Liver (tissue), 9 donors: ENCODE results near the gene ART3. TPM values are rescaled to one million over a fixed set of nuclear protein-coding genes. Genes with fewer than 3 reads are reported as not detected.

Experiments used
- DNase-seq: peaks from one replicate; pipeline ENCODE4 v3.0.0-alpha.2; 2017; ENCODE audit warnings: low spot score
- H3K27ac ChIP-seq, 2 donors: one replicate each; pipeline ENCODE4 v1.7.0; 2013; ENCODE audit warnings: inconsistent platforms in 2 of 2, low read length in 2 of 2, control low read depth in 1 of 2, low read depth in 1 of 2, mild to moderate bottlenecking in 1 of 2
- H3K27me3 ChIP-seq, 4 donors: one replicate each; pipeline versions ENCODE4 v1.6.1 to v1.7.0; 2013; ENCODE audit warnings: low read length in 3 of 4, inconsistent platforms in 1 of 4, mild to moderate bottlenecking in 1 of 4, moderate library complexity in 1 of 4; ENCODE audit not compliant: control insufficient read depth in 4 of 4, insufficient read depth in 4 of 4
- H3K36me3 ChIP-seq, 4 donors: one replicate each; pipeline versions ENCODE4 v1.6.1 to v1.7.0; 2013; ENCODE audit warnings: low read length in 3 of 4, mild to moderate bottlenecking in 3 of 4, low read depth in 1 of 4, moderate library complexity in 1 of 4; ENCODE audit not compliant: control insufficient read depth in 4 of 4, insufficient read depth in 3 of 4
- H3K4me1 ChIP-seq, 4 donors: one replicate each; pipeline versions ENCODE4 v1.6.1 to v1.7.0; 2013; ENCODE audit warnings: low read length in 3 of 4, mild to moderate bottlenecking in 3 of 4, moderate library complexity in 1 of 4; ENCODE audit not compliant: control insufficient read depth in 4 of 4, insufficient read depth in 4 of 4
- H3K4me3 ChIP-seq, 3 donors: one replicate each; pipeline versions ENCODE4 v1.6.1 to v1.7.0; 2013; ENCODE audit warnings: low read length in 3 of 3, control low read depth in 1 of 3, low read depth in 1 of 3, mild to moderate bottlenecking in 1 of 3
- H3K9ac ChIP-seq, 2 donors: one replicate each; pipeline ENCODE4 v1.7.0; 2013; ENCODE audit warnings: low read length in 2 of 2, mild to moderate bottlenecking in 2 of 2, moderate library complexity in 2 of 2, control low read depth in 1 of 2, low read depth in 1 of 2
- H3K9me3 ChIP-seq, 4 donors: one replicate each; pipeline versions ENCODE4 v1.6.1 to v1.7.0; 2013; ENCODE audit warnings: low read length in 3 of 4; ENCODE audit not compliant: control insufficient read depth in 4 of 4
- EGR1 ChIP-seq, 2 donors: IDR thresholded peaks; 2 replicates each; pipeline ENCODE4 v1.6.1; 2016 to 2018; ENCODE audit warnings: antibody characterized with exemption in 2 of 2, low read depth in 2 of 2
- FOXA1 ChIP-seq: IDR thresholded peaks from 2 replicates; pipeline ENCODE4 v1.6.1; 2016; ENCODE audit warnings: antibody characterized with exemption
- FOXA2 ChIP-seq: IDR thresholded peaks from 2 replicates; pipeline ENCODE4 v1.6.1; 2016; ENCODE audit warnings: antibody characterized with exemption
- GABPA ChIP-seq, 2 donors: IDR thresholded peaks in 1 of 2; conservative IDR thresholded peaks in 1 of 2; 2 replicates each; pipeline ENCODE4 v1.6.1; 2016; ENCODE audit warnings: antibody characterized with exemption in 2 of 2, mild to moderate bottlenecking in 1 of 2, moderate library complexity in 1 of 2
- HNF4G ChIP-seq: IDR thresholded peaks from 2 replicates; pipeline ENCODE4 v1.6.1; 2016; ENCODE audit warnings: antibody characterized with exemption
- JUND ChIP-seq, 2 donors: IDR thresholded peaks; 2 replicates each; pipeline ENCODE4 v1.6.1; 2016; ENCODE audit warnings: antibody characterized with exemption in 2 of 2
- NR2F2 ChIP-seq: IDR thresholded peaks from 2 replicates; pipeline ENCODE4 v1.6.1; 2016; ENCODE audit warnings: antibody characterized with exemption
- RAD21 ChIP-seq, 2 donors: IDR thresholded peaks; 2 replicates each; pipeline ENCODE4 v1.6.1; 2016; ENCODE audit warnings: antibody characterized with exemption in 2 of 2, mild to moderate bottlenecking in 2 of 2
- RXRA ChIP-seq, 2 donors: IDR thresholded peaks; 2 replicates each; pipeline ENCODE4 v1.6.1; 2017 to 2018; ENCODE audit warnings: antibody characterized with exemption in 2 of 2, mild to moderate bottlenecking in 1 of 2
- TAF1 ChIP-seq: conservative IDR thresholded peaks from 2 replicates; pipeline ENCODE4 v1.6.1; 2016; ENCODE audit warnings: antibody characterized with exemption, mild to moderate bottlenecking
- YY1 ChIP-seq: IDR thresholded peaks from 2 replicates; pipeline ENCODE4 v1.6.1; 2016; ENCODE audit warnings: antibody characterized with exemption, mild to moderate bottlenecking
- WGBS: extraction: QIAGEN DNeasy Blood & Tissue Kit; methylation state at CpG from one replicate; pipeline ENCODE4 v1.1.7; 2013; 5-methylcytosine and 5-hydroxymethylcytosine counted together
- polyA plus RNA-seq, 2 donors: library from polyadenylated mRNA; stranded (reverse) in 1 of 2; unstranded in 1 of 2; fragments of 200-250 nt in 1 of 2; fragments of >200 nt in 1 of 2; fragmentation: Nextera tagmentation in 1 of 2; extraction: Ambion mirVana in 1 of 2; gene quantifications; one replicate each; pipeline versions ENCODE4 v1.2.1 to v1.2.3, GENCODE V29; 2013 to 2015
- total RNA-seq, 2 donors: library from RNA; depleted of rRNA; stranded (reverse); fragments of >200 nt; gene quantifications; one replicate each; pipeline ENCODE4 v1.2.3, GENCODE V29; 2014
- TF ChIP-seq, protein P1 (sequence below): IDR thresholded peaks from 2 replicates; pipeline ENCODE4 v1.6.1; 2016; ENCODE audit warnings: antibody characterized with exemption
- TF ChIP-seq, protein P2 (sequence below): IDR thresholded peaks from 2 replicates; pipeline ENCODE4 v1.6.1; 2016; ENCODE audit warnings: antibody characterized with exemption
- TF ChIP-seq, protein P3 (sequence below): IDR thresholded peaks from 2 replicates; pipeline ENCODE4 v1.6.1; 2016; ENCODE audit warnings: antibody characterized with exemption, mild to moderate bottlenecking
- TF ChIP-seq, protein P4 (sequence below): IDR thresholded peaks from 2 replicates; pipeline ENCODE4 v1.6.1; 2016; ENCODE audit warnings: antibody characterized with exemption
- TF ChIP-seq, protein P5 (sequence below): fragments of 150-350 bp; IDR thresholded peaks from 2 replicates; pipeline ENCODE4 v1.5.1; 2017; ENCODE audit warnings: improper control_type of control experiment, low read depth, low read length; ENCODE audit not compliant: missing input control
- donor health status: healthy.
- donor health status: healthy.
- donor health status: healthy.
- donor health status: healthy.
- donor health status: healthy.

The ART3 gene
- total and polyA plus RNA-seq, 4 donors: 0.08 TPM; not detected in 3

DNA sequence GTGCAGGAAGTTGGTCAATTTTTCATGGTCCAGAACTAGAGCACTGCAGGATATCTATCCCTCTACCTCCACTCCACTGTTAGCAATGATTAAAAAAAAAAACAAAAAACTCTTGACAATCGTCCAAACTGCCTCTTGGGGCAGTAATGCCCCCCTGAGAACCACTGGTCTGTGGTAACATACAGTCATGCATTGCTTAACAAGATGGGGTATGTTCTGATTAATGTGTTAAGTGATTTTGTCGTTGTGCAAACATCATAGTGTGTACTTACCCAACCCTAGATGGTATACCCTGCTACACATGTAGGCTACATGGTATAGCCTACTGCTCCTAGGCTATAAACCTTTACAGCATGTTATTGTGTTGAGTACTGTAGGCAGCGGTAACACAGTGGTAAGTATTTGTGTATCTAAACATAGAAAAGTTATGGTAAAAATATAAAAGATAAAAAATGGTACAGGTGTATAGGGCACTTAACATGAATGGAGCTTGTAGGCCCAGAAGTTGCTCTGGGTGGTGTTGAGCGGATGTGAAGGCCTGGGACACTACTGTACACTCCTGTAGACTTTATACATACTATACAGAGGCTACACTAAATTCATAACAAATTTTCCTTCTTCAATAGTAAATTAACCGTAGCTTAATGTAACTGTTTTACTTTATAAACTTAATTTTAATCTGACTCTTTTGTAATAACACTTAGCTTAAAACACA lies 34.1 kb downstream of the ART3 start:
- Histone ChIP-seq H3K9me3 (no peaks in the 10 kb centered on the region), H3K4me3 (no peak overlapping the region), H3K27ac (no peak overlapping the region), H3K4me1 (no peaks in the 10 kb centered on the region), H3K36me3 (peaks cover 0 to 10% (median 7%) of the 10 kb centered on the region in 4 donors), H3K9ac (no peak overlapping the region), H3K27me3 (no peaks in the 10 kb centered on the region)
- TF ChIP-seq RXRA (IDR thresholded peaks at IDR 0.05) (no peak), HNF4G (no peak), FOXA2 (no peak)
- TF ChIP-seq, protein P1, sequence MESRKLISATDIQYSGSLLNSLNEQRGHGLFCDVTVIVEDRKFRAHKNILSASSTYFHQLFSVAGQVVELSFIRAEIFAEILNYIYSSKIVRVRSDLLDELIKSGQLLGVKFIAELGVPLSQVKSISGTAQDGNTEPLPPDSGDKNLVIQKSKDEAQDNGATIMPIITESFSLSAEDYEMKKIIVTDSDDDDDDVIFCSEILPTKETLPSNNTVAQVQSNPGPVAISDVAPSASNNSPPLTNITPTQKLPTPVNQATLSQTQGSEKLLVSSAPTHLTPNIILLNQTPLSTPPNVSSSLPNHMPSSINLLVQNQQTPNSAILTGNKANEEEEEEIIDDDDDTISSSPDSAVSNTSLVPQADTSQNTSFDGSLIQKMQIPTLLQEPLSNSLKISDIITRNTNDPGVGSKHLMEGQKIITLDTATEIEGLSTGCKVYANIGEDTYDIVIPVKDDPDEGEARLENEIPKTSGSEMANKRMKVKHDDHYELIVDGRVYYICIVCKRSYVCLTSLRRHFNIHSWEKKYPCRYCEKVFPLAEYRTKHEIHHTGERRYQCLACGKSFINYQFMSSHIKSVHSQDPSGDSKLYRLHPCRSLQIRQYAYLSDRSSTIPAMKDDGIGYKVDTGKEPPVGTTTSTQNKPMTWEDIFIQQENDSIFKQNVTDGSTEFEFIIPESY: no peak
- DNase-seq: no peak
- 62% methylated on average over 5 of the region's 5 CpGs for WGBS

DNA sequence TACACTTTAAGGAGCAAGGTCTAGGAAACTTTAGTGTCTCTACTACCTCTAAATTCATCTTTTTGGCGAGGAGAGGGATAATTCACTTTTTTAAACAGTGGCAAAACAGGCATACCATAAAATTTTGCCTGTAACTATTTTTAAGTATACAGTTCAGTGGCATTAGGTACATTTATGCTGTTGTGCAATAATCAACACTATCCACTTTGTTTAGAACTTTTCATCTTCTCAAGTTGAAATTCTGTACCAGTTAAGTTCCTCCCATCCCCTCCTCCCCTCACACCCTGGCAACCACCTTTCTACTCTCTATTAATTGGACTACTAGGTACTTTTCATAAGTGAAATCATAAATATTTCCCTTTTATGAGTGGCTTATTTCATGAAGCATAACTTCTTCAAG lies 42.3 kb downstream of the ART3 start:
- TF ChIP-seq, protein P2, sequence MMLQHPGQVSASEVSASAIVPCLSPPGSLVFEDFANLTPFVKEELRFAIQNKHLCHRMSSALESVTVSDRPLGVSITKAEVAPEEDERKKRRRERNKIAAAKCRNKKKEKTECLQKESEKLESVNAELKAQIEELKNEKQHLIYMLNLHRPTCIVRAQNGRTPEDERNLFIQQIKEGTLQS: no peak
- TF ChIP-seq NR2F2: no peak
- no peak for TF ChIP-seq FOXA1
- TF ChIP-seq, protein P1: no peak
- TF ChIP-seq TAF1: no peak
- no peak for TF ChIP-seq YY1
- no peak for TF ChIP-seq JUND (IDR thresholded peaks at IDR 0.05)
- no peak for TF ChIP-seq HNF4G
- TF ChIP-seq, protein P3, sequence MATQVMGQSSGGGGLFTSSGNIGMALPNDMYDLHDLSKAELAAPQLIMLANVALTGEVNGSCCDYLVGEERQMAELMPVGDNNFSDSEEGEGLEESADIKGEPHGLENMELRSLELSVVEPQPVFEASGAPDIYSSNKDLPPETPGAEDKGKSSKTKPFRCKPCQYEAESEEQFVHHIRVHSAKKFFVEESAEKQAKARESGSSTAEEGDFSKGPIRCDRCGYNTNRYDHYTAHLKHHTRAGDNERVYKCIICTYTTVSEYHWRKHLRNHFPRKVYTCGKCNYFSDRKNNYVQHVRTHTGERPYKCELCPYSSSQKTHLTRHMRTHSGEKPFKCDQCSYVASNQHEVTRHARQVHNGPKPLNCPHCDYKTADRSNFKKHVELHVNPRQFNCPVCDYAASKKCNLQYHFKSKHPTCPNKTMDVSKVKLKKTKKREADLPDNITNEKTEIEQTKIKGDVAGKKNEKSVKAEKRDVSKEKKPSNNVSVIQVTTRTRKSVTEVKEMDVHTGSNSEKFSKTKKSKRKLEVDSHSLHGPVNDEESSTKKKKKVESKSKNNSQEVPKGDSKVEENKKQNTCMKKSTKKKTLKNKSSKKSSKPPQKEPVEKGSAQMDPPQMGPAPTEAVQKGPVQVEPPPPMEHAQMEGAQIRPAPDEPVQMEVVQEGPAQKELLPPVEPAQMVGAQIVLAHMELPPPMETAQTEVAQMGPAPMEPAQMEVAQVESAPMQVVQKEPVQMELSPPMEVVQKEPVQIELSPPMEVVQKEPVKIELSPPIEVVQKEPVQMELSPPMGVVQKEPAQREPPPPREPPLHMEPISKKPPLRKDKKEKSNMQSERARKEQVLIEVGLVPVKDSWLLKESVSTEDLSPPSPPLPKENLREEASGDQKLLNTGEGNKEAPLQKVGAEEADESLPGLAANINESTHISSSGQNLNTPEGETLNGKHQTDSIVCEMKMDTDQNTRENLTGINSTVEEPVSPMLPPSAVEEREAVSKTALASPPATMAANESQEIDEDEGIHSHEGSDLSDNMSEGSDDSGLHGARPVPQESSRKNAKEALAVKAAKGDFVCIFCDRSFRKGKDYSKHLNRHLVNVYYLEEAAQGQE: no peak
- TF ChIP-seq, protein P4, sequence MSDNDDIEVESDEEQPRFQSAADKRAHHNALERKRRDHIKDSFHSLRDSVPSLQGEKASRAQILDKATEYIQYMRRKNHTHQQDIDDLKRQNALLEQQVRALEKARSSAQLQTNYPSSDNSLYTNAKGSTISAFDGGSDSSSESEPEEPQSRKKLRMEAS: no peak
- TF ChIP-seq, protein P5, sequence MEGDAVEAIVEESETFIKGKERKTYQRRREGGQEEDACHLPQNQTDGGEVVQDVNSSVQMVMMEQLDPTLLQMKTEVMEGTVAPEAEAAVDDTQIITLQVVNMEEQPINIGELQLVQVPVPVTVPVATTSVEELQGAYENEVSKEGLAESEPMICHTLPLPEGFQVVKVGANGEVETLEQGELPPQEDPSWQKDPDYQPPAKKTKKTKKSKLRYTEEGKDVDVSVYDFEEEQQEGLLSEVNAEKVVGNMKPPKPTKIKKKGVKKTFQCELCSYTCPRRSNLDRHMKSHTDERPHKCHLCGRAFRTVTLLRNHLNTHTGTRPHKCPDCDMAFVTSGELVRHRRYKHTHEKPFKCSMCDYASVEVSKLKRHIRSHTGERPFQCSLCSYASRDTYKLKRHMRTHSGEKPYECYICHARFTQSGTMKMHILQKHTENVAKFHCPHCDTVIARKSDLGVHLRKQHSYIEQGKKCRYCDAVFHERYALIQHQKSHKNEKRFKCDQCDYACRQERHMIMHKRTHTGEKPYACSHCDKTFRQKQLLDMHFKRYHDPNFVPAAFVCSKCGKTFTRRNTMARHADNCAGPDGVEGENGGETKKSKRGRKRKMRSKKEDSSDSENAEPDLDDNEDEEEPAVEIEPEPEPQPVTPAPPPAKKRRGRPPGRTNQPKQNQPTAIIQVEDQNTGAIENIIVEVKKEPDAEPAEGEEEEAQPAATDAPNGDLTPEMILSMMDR: no peak
- TF ChIP-seq GABPA (IDR thresholded peaks at IDR 0.05 in 1 of 2, conservative IDR thresholded peaks at IDR 0.05 in 1 of 2): no peak
- no peak for TF ChIP-seq RAD21 (IDR thresholded peaks at IDR 0.05)
- TF ChIP-seq EGR1 (IDR thresholded peaks at IDR 0.05; ENCODE audit: low read depth in 2 of 2): no peak

More for the DNA sequence above, 42.3 kb downstream of the ART3 start:
- peaks cover 2 to 49% (median 35%) of the 10 kb centered on the region in 4 donors for H3K36me3 ChIP-seq
- H3K27ac ChIP-seq: no peak overlapping the region
- DNase-seq: no peak
- WGBS: 99% methylated on average over 1 of the region's 1 CpG
- H3K9ac ChIP-seq: no peak overlapping the region
- H3K27me3 ChIP-seq: no peaks in the 10 kb centered on the region
- no peak overlapping the region for H3K4me3 ChIP-seq
- no peaks in the 10 kb centered on the region for H3K9me3 ChIP-seq
- H3K4me1 ChIP-seq: no peaks in the 10 kb centered on the region
